HG03469 (cell line): ENCODE measurements around the gene GLYATL1B.
"Not testable (repeated sequence)": the region's sequence is repeated elsewhere in the genome, so short reads cannot be mapped to it uniquely, and the experiment has no call there.

Experiments used
- ATAC-seq: cut with Tn5 transposase; IDR thresholded peaks from one replicate; pipeline ENCODE4 v1.9.1; 2021; ENCODE audit warnings: mild to moderate bottlenecking, moderate library complexity, moderate number of reproducible peaks; ENCODE audit not compliant: unreplicated experiment

Gene GLYATL1B

DNA sequence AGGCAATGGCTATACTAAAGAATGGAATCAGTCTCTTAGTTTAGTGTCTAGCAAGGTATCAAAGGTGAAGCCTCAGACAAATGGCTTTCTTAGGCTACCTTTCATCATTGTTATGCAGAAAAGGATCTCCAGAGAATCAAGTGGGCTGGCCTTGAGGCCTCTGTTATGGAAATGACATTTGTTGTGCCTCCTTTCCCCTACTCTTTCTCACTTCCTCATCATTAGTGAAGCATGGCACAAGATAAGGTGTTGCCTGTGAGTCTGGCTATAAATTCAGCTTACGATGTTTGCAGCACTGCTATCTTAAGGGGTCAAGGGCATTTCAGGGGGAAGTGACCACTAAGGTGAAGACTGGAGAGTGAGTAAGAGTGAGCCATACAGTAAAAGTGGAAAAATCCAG, 9.1 kb downstream of the GLYATL1B start:
- peak; percentile 91 for ATAC-seq

DNA sequence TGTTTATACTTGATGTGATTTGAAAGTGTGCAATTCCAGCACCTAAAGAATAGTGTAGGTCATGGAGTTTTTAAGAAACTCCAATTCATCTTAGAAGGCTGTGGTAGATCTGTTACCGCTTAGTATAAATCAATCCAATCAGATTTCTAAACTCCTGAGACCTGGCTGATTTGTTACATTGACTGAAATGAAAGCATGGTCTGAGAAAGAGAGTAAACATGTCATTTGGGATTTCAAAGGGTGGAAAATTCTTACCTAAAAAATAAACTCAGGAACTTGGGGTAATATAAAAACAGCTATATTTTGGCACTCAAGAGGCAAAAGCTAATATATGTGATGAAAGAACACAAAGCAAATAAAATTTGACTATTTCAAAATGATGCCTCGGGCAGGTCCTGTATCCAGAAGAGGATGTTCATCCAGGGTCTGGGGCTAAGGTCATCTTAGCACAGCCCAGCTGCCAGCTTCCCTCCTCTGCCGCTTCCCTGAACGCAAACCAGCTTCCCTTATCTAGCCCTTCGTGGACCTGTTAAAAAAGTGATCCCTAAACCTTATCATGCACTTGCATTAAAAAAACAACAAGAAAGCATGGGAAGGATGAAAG, 10.0 kb downstream of the GLYATL1B start:
- ATAC-seq, result not testable (repeated sequence)

DNA sequence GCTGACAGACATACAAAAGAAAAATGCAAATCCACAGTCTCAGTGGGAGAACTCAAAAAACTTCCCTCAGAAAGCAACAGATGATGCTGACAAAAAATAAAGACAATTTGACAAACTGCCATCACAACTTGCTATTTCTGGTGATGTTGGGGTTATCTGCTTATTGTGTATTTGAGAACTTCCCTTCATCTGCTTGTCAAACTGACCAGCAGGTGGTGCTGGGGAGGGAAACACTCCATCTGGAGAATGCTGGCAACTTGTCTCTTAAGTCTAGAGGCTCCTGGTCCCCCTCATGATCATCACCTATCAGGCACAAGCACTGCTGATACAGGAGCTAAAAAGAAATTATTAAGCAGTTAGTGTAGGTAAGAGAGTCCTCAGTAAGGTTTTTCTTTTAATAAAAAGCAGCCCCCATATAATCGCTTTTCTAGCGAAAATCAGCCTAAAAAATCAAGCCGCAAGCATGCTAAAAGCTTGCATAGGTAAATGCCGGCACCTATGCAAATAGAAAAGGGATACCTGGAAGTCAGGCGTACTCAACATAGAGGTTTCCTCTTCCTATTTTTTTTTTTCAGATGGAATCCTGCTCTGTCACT, 11.1 kb downstream of the GLYATL1B start:
- ATAC-seq, result no peak

DNA sequence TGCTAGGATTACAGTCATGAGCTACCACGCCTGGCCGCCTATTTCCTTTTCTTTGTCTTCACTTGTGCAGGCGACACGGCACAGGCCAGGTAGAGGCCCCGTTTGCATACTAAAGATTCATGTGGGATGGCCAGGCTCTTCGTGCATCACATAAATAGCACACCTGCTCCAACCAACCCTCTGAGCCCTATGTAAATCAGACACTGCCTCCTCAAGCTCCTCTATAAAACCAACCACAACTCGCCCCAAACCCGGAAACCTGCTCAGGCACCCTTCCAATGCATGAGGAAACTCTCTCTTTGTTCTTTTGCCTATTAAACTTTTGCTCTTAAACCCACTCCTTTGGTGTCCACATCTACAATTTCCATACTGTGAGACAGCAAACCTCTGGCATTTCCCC, 11.8 kb downstream of the GLYATL1B start:
- ATAC-seq, result not testable (repeated sequence)

DNA sequence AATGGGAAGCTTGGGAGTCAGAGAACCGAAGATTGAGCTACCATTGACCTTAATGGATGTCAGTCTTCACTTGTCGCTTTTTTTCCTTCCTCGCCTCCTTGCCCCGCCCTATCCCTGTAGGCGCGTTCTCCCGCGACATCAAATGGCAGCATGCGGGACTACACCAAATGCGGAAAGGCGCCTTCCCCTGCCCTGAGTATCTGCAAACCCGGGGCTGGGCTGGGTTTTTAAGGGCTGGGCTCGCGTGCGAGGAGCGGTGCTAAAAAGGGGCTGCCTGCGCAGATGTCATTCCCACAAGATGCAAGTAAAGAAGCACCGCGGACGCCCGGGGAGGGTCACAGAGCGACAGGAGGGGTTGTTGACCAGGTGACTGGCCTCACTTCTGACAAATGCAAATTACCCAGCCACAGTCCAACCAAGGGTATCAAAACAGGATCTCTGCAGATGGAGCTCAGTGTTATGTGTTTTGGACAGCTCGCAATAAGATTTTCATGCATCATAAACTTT, 16.2 kb downstream of the GLYATL1B start:
- peak; percentile 49 for ATAC-seq

DNA sequence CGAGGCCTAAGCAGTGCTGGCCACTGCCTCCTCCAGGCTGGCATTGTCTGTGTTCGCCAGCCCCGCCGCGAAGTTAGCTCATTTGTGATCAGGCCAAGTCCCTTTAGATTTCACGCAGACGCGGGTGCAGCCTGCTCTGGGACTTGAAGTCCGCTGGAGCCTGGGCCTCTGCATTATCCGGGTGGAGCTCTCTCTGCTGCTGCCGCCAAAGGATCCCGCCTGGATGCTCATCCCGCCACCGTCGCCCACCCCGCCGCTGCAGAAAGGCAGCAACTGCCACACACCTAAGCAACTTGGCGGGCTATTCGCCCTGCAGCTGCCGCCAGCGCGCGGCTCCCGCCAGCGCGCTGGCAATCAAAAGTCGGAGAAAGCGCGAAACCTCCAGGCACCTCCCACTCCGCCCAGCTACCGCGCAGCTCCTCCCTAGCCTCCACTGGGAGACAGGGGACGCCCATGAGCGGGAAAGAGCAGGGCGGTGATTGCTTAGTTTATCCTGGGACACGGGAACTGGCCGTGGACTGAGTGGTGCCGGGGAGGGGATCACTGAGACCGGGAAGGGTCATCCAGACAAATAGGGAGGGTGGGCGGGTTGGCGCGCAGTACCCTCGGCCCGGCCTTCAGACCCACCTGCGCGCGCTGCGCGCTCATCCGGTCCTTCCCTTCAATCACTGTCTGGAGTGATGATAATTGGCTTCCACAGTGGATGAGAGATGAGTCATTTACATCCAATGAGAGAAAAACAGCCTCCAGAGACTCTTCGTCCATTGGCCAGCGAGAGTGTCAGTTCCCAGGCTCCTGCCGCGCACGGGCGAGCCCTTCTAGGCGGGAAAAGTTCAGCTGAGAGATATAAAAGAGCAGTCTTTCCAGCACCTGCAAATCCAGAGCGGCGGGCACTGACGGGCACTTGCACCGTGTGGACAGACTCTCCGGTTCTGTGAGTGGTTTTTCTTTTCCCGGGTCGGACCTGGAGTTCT, 20.5 kb downstream of the GLYATL1B start, which contains the start of gene FAM111B:
TSS of gene FAM111B (plus strand) at position 875 of the 974 bp plus-strand sequence. CDS start 2,389 bp downstream, outside the sequence.
- peak; percentile 55 for ATAC-seq

DNA sequence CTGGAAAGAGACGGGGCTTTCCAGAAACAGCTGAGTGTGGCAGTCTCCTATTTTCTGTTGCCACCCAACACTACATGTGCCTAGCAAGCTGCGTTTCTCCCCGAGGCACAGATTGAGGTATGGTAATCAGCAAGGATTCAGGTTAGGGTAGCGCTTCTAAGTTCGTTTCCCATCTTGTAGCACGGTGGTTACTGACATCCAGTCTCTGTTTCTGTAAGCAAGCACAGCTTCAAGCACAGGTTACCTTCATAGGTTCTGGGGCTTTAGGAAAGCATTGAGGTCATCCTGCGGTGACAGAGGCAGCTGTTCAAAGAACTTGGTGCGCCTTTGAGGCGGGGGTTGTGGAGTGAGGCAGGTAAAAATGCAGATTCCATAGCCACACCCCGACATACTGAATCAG, 21.6 kb downstream of the GLYATL1B start:
- ATAC-seq, result not testable (repeated sequence)

DNA sequence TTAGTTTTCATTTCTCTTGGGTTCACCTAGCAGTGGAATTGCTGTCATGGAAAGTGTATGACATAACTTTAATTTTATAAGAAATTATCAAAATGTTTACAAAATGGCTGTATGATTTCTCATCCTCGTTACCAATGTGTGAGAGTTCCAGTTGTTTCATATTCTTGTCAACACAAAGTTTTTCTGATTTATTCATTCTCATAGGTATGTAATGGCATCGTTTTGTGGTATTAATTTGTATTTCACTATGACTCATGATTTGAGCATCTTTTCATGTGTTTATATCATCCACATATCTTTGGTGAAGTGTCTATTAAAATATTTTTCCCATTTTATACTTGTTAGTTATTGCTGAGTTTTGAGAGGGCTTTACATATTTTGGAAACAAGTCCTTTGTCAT, 26.4 kb downstream of the GLYATL1B start:
- no peak for ATAC-seq

DNA sequence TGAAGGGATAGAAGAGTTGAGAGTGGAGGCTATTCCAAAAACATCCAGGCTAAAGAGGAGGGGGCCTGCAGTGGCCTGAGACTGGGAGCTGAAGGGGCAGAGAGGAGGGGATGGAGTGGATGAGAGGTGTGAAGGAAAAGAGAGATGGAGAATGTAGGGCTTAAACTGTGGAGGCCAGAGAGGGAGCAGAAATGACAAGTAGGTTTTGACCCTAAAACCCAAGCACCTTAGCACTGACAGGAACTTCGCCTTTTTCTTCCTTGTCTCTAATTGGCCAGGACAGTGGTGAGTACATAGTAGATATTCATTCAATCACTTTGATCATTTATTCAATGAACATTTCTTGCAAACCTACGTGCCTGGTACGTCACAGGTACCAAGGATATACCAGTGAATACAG, 28.2 kb downstream of the GLYATL1B start:
- no peak for ATAC-seq

DNA sequence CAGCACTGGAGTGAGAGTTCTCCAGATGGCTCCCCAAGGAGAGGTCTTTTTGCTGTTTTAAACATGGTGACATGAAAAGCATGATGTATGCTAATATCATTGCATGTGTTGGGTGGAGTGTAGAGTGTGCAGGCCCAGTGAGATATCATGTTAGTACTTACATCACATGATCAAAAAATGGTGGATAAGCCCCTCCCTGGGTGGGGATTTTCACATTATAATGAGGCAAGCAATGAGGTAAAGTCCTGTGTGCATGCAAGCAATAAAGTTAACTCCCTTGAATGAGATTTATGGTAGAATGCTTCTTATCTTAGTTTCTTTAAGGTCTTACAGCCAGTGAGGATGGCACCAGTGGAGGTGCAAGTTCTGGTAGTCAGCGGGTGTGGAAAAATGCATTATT, 29.4 kb downstream of the GLYATL1B start:
- ATAC-seq, result no peak

DNA sequence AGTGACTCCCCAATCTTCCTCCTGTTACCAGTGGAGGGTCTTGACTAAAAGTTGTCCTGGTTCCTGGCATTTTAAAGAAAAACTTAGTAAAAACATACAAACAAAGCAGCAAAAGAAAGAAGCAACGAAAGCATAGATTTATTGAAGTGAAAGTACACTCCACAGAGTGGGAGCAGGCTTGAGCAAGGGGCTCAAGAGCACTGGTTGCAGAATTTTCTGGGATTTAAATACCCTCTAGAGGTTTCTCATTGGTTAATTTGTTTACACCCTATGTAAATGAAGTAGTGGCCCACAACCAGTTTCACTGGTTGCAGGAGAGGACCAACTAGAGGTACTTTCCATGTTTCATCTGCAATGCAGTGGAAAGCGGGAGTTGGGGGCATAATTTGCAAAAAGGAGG, 31.7 kb downstream of the GLYATL1B start:
- ATAC-seq, result no peak

DNA sequence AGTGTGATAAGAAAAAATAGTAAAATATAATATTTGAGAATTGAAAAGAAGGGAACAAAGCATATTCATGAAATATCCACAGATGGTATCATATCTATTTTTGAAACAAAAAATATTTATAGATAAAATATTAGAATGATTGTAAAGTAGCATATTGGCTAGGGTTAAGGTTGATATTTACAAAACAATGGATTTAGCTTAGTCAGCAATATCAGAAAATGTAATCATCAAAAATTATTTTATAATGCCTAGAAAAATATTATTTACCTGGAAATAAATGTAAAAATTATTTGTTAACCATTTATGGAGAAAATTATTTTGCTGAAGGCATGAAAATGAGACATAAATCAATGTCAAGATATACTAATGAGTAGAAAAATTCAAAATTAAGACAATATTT, 33.7 kb downstream of the GLYATL1B start:
- ATAC-seq, result no peak

DNA sequence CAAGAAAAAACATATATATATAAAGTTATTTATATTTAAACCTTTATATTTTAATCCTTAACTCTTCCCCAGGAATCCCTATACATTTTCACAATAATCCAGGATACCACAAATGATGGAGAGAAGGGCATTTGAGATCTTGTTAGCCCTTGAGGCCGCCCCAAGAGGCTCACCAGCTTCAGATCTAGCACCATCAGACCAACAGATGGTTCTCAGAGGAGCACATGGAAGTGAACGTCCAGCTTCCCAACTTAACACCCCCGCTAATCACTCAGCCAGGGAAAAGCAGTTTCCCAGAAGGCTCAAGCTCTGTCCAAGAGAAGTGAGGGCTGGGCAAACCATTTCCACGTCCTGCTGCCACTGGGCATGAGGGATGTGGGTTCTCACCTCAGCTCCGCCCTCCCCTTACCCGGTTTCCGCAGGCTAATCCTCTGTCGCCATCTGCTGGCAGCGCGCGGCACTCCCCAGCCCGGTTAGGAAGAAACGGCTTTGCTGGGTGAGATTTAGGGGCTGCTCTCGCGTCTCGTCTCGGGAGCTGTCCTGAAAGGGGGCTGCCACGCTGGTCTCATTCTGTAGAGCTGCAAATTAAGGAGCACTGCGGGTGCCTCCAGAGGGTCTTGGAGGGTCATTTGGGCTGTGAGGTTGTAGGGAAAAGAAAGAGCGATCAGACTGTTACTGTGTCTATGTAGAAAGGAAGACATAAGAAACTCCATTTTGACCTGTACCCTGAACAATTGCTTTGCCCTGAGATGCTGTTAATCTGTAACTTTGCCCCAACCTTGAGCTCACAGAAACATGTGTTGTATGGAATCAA, 49.7 kb downstream of the GLYATL1B start:
- no peak for ATAC-seq

DNA sequence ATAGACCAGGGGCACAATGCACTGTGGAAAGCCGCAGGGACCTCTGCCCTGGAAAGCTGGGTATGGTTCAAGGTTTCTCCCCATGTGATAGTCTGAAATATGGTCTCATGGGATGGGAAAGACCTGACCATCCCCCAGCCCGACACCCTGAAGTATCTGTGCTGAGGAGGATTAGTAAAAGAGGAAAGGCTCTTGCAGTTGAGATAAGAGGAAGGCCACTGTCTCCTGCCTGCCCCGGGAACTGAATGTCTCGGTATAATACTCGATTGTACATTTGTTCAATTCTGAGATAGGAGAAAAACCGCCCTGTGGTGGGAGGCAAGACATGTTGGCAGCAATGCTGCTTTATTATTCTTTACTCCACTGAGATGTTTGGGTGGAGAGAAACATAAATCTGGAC, 50.4 kb downstream of the GLYATL1B start:
- ATAC-seq, result not testable (repeated sequence)

DNA sequence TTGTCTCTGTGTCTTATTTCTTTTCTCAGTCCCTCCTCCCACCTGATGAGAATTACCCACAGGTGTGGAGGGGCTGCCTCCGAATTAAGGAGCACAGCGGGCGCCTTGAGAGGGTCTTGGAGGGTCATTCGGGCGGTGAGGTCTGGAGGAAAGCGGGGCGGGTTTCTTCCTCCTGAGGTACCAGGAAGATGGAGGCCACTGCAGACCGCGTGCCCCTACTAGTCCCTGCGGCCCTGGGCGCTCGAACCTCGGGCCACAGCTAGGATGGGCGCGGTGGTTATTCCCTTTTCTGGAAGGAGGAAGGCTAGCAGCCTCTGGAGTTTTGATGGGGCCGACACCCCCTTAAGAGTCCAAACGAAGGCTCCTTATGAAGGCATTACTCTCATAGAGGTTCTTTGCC, 51.1 kb downstream of the GLYATL1B start:
- ATAC-seq, result no peak

DNA sequence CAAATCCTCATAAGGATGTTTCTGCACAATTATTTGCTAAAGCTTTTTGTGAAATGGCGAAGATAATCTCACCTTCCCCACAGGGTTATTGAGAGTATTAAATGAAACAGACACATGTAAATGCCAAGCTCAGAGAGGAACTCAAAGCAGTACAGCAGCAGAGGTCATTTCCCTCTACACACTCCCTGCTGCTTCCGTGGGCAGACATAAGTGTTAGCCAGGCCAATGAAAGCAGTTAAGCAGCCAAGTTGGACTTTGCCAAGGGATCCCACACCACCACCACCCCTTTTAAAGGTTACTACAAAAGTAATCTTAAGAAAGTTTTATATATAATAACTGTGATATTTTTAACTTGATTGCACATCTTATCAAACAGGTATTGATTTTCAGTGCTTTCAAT, 52.5 kb downstream of the GLYATL1B start:
- no peak for ATAC-seq

DNA sequence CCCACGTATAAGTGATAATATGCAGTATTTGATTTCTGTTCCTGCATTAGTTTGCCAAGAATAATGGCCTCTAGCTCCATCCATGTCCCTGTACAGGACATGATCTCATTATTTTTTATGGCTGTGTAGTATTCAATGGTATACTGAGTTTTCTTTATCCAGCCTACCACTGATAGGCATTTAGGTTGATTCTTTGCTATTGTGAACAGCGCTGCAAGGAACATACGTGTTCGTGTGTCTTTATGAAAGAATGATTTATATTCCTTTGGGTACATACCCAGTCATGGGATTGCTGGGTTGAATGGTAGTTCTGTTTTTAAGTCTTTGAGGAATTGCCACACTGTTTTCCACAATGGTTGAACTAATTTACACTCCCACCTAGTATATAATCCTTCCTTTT, 55.1 kb downstream of the GLYATL1B start:
- no peak for ATAC-seq

DNA sequence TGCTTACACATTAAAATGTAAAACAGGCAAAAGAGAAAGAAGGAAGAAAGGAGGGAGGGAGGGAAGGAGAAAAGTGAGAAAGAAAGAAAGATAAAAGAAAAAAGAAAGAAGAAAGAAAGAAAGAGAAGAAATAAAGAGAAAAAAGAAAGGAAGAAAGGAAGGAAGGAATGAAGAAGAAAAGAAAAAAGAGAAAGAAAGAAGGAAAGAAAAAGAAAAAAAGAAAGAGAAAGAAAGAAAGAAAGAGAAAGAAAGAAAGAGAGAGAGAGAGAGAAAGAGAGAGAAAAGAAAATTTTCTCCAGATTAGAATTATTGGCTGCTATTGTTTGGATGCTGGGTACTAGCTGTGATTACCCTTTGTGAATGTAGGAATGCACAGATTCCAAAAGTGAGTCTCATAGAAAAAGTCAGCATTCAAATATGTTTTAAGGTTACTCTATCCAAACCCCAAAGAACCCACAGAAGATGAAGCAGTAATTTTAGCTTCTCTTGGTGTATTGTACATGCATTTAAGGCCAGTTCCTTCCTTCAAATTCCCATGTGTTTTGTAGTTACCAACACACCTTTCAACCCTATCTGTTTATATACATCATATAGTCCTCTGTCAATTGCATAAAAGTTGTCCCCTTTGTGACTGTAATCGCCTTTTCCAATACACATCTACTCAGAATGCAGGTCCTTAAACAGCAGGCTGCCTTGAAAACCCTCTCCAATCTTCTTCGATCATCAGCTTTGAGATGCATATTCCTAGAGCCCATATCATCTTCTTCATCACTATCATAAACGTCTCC, 55.8 kb downstream of the GLYATL1B start:
- ATAC-seq, result no peak

DNA sequence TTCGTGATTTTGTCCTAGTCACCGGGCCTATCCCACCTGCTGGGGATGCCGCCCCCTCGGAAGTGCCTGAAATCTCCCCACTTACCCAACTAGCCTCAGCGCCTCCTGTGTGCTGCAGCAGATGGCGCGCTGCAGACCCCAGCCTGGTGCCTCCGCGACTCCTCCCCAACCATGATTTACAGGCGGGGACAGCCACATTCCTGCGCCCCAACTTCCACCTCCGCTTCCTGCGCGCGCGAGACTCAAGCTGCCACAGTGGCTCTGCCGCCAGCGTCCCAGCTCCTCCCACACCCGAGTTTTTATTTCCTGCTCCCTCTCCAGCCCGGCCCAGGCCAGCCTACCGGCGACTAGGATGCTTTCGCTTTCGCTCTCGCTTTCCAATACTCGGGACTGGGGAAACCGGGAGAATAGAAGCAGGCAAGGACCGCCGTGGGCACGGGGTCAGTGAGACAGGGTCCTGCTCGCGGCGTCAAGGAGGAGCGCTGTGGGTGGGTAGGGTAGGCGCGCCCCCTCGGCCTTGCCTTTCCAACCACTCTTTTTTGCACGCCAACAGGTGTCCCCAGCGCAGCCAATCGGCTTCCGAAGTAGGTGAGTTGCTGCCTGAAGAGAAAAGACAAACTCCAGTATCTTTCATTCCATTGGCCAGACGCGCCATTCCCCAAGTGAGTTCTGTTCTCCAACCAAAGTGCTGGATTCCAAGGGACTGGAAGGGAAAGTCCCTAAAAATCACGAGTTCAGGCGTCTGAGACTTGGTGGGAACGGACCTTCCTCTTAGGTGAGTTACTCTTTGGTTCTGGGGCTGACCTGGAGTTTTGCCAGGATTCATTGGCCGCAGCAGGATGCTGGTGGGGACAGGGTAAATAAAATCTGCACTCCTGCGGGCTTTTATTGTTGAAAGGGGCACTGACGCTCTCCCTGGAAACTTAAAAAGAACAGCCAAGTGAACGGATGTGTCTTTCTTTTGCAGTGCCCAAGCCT, 56.7 kb downstream of the GLYATL1B start, which contains the start of gene FAM111A:
TSS of gene FAM111A (plus strand) at position 327 of the 978 bp plus-strand sequence. CDS start 6,017 bp downstream, outside the sequence.
- ATAC-seq, result peak; percentile 49
